Vagina (tissue), 2 donors: ENCODE results near the gene RFLNA.

Experiments
- CTCF ChIP-seq, 3 experiments: fragments of 450-650 bp in 2 of 3; fragments of 200-600 bp in 1 of 3; sonication (generic) in 1 of 3; IDR thresholded peaks; one replicate each; pipeline ENCODE4 v1.5.1; 2017 to 2019; ENCODE audit warnings: antibody characterized with exemption in 3 of 3, mild to moderate bottlenecking in 2 of 3, moderate library complexity in 2 of 3
- POLR2A ChIP-seq, 2 donors: fragments of 450-650 bp; IDR thresholded peaks; one replicate each; pipeline ENCODE4 v1.6.1; 2017; ENCODE audit warnings: antibody characterized with exemption in 2 of 2, mild to moderate bottlenecking in 2 of 2, moderate library complexity in 2 of 2

DNA sequence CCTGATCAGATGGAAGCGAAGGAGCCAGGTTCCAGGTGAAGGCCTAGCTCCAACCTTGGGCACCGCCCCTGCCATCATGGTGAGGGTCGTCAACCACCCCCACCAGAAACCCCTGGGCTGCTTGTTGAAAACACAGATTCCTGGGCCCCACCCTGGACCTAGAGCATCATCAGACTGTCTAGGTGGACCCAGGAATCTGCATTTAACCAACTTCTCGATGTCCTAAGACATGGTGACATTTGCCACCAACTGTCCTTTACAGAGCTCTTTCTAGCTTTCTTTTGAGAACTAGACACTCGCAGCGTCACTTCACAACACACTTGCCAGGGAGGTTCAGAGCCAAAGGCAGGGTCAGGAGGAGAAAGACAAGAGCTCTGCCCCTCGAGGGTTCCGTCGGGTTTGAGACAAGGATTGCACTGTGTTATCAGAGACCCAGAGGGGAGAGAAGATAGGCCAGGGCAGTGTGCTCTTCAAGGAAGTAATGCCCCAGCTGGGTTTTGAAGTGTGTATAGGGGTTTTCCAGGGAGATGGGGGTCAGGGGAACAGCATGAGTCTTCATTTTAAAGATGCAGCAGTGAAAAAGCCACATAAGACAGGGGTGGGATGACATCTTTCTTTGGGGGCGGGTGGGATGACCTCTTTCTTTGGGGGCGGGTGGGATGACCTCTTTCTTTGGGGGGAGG lies 24.6 kb downstream of the RFLNA start:
- TF ChIP-seq CTCF (IDR thresholded peaks at IDR 0.05), result no peak
- no peak for TF ChIP-seq POLR2A (IDR thresholded peaks at IDR 0.05)
